ENCODE data around the gene ABHD13.

ABHD13 gene

DNA sequence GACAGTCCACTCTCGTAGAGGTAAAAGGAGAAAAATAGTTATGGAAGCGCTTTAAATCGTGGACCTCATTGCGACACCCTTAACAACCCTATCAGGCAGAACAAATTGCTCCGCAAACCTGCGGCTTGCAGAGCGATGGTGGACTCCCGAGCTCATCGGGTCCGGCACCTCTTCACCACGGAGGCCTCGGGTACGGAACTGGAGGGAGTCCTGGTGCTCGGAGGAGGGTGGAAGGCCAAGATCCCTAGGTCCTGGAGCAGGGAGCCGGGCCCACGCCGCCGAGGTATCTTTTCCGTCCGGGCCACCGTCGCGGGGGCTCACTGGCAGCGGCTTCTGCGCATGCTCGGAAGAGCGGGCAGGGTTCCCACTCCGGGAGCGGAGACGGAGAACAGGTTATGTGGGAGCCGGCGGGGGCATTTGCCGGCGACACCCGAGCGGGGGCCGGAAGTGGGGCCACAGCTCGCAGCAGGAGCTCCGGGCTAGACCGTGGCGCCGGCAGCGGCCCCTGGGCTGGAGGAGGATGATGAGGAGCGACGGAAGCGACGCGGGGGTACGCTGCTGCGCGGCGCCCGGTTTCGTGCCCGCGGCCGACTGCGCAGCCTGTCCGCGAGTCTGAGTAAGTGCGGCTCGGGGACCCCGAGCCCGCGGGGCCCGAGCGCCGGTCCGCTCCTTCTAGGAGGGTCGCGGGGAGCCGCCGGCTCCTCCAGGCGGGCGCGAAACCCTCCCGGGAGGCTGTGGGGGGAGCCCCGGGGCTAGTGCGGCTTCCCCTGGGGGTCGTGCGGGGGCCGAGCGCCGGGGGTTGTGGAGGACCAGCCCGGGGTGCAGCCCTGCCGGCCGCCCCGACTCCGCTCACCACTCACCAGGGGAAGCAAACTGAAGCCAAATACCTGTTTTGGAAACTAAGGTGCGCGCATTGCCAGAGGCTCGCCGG lies at the start of gene ABHD13:
ABHD13 (plus strand) TSS at position 349 of the 931 bp plus-strand sequence. CDS start 10,827 bp downstream, outside the sequence.
- peak; percentile 95 for DNase-seq
- Mint-ChIP-seq H3K27ac (peak within 1 kb of the TSS; percentile 97), H3K9me3 (no peaks in the 10 kb centered on the region), H3K4me1 (ENCODE audit: low read depth) (peaks cover 58% of the 10 kb centered on the region), H3K36me3 (ENCODE audit: low read depth) (peaks cover 35% of the 10 kb centered on the region), H3K27me3 (no peaks in the 10 kb centered on the region), H3K4me3 (peak within 1 kb of the TSS; percentile 90)

DNA sequence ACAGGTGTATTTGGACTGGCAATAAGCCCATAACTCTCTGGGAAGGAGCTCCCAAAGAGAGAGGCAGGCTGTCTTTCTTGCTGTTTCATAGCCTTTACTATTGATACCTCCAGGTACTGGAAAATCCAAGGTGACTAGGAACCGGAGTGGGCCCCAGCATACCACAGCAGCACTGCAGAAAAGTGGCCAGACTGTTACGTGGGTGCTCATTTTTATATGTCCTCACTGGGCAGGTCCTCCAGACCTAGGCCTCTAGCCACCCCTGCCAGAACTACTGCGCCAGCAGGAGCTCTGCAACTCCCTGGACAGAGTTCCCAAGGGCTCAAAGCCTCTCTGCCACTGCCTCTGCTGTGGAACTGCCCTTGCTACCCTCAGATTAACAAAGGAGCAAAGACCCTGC lies 49.3 kb upstream of the ABHD13 start:
- no peak for DNase-seq
- Mint-ChIP-seq H3K27me3 (peaks cover 24% of the 10 kb centered on the region), H3K4me3 (no peak overlapping the region), H3K9me3 (peaks cover 29% of the 10 kb centered on the region), H3K36me3 (ENCODE audit: low read depth) (no peaks in the 10 kb centered on the region), H3K27ac (no peak overlapping the region), H3K4me1 (ENCODE audit: low read depth) (no peaks in the 10 kb centered on the region)

DNA sequence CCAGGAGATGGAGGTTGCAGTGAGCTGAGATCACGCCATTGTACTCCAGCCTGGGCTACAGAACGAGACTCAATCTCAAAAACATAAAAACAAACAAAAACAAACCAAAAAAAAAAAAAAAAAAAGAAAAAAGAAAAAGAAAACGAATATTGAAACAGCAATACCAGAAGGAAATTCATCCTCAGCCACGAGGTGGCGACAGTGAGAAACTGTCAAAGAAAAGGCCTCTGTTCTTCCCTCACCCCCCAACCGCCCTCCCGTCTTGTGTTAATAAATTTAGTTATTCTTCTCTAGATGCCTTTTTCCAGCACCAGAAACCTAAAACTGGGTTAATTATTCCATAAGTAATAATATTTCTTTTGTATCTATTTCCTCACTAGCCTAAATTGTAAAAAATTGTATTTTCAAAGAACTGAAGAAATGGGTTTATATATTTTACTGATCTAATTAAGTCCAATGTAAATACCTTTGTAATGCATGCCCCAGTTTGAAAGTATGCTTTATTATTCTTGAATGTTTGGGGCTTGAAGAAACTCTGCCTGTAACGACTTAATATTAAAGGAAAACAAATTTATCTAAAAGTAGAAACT lies 41.4 kb upstream of the ABHD13 start:
- no peaks in the 10 kb centered on the region for H3K4me1 Mint-ChIP-seq (ENCODE audit: low read depth)

DNA sequence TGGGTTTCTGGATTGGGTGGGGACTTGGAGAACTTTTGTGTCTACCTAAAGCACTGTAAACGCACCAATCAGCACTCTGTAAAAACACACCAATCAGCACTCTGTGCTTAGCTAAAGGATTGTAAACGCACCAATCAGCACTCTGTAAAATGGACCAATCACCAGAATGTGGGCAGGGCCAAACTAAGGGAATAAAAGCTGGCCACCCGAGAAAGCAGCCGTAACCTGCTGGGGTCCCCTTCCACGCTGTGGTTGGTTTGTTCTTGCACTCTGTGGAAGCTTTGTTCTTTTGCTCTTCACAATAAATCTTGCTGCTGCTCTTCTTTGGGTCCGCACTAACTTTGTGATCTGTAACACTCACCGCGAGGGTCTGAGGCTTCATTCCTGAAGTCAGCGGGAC lies 40.1 kb upstream of the ABHD13 start:
- DNase-seq, result no peak
- Mint-ChIP-seq H3K9me3 (peaks cover 5% of the 10 kb centered on the region), H3K27ac (no peak overlapping the region), H3K36me3 (ENCODE audit: low read depth) (no peaks in the 10 kb centered on the region), H3K4me1 (ENCODE audit: low read depth) (no peaks in the 10 kb centered on the region), H3K4me3 (no peak overlapping the region), H3K27me3 (peaks cover 2% of the 10 kb centered on the region)

More for the DNA sequence above, 41.4 kb upstream of the ABHD13 start:
- DNase-seq, result peak; percentile 62
- Mint-ChIP-seq H3K27me3 (peaks cover 9% of the 10 kb centered on the region), H3K4me3 (no peak overlapping the region), H3K36me3 (ENCODE audit: low read depth) (no peaks in the 10 kb centered on the region), H3K9me3 (peaks cover 10% of the 10 kb centered on the region), H3K27ac (no peak overlapping the region)

DNA sequence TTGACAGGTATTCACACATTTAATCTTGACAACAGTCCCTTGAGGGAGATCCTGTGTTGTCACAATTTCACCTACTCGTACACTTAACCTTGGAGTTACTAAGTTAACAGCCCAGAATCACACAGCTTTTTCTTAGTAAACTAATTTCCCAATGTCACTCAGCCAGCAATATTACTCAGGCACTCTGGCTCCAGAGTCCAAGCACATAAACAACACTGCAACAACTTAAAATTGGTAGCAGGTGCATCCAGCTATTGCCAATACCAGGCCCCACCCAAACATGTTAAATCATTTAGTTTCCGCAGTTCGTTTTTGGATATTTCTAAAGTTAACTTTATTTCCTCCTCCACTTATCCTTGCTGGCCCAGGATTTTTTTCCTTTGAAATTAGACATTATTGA lies 35.5 kb upstream of the ABHD13 start:
- no peaks in the 10 kb centered on the region for H3K9me3 Mint-ChIP-seq
- H3K4me1 Mint-ChIP-seq (ENCODE audit: low read depth), result no peaks in the 10 kb centered on the region
- H3K36me3 Mint-ChIP-seq (ENCODE audit: low read depth), result no peaks in the 10 kb centered on the region
- H3K4me3 Mint-ChIP-seq, result no peak overlapping the region
- no peak for DNase-seq
- H3K27ac Mint-ChIP-seq, result no peak overlapping the region
- no peaks in the 10 kb centered on the region for H3K27me3 Mint-ChIP-seq

DNA sequence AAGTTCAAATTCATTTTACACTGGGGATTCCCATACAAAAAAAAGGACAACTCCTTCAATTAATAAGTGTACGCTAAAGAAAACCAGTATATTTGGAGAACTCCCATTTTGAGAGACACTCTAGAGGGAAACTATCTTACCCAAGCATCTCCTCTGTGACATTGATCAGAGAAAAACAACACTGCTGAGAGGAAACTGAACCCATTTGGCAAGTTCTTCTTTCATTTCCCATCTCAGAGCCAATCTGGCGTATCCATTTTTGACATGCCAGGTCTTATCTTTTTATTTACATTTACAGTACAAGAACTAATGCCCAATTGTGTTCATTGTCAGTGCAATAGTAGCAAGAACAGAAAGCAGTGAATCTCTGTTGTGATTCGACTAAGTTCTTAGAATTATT lies 33.0 kb upstream of the ABHD13 start:
- H3K4me1 Mint-ChIP-seq (ENCODE audit: low read depth), result no peaks in the 10 kb centered on the region
- H3K9me3 Mint-ChIP-seq, result no peaks in the 10 kb centered on the region
- peaks cover 13% of the 10 kb centered on the region for H3K27me3 Mint-ChIP-seq
- no peaks in the 10 kb centered on the region for H3K36me3 Mint-ChIP-seq (ENCODE audit: low read depth)
- no peak overlapping the region for H3K27ac Mint-ChIP-seq
- H3K4me3 Mint-ChIP-seq, result no peak overlapping the region
- DNase-seq, result no peak

DNA sequence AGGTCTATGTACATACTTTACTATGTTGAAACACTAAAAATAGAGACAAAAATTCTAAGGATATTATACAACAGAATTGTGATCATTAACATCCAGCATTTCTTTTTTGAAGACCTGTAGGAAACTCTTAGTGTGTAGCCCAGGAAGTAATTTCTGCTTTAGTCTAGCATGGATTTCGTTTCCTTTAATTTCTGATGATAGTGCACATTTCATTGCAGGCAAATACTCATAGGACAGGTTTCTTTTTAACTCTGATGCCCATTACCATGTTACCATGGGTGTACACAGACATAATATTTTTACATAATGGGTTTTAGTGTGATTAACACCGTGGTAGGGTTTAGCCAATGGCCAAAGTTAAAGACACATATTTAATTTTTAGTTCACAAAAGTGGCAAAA lies 29.9 kb upstream of the ABHD13 start:
- no peak for DNase-seq
- Mint-ChIP-seq H3K4me3 (no peak overlapping the region), H3K36me3 (ENCODE audit: low read depth) (no peaks in the 10 kb centered on the region), H3K27ac (no peak overlapping the region), H3K27me3 (peaks cover 24% of the 10 kb centered on the region), H3K4me1 (ENCODE audit: low read depth) (no peaks in the 10 kb centered on the region), H3K9me3 (peaks cover 3% of the 10 kb centered on the region)

DNA sequence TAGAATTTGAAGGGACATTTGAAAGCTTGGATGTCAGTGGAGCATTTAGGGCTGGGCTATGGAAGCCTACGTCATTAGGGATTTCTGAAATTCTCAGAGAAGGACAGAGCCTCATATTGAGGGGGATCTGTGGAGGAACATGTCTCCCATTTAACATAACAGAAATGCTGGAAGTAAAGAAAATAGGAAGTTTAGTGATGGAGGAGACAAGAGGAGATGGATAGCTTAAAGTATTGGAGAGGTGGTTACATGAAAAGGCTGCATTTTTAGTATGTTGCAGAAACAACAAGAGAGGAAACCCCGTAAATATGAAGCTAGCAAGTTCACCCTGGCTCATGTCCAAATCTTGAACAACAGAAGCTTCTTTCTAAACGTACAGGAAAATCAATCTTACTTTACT lies 27.3 kb upstream of the ABHD13 start:
- no peak for DNase-seq
- Mint-ChIP-seq H3K27ac (no peak overlapping the region), H3K27me3 (peaks cover 24% of the 10 kb centered on the region), H3K36me3 (ENCODE audit: low read depth) (no peaks in the 10 kb centered on the region), H3K4me1 (ENCODE audit: low read depth) (no peaks in the 10 kb centered on the region), H3K4me3 (no peak overlapping the region), H3K9me3 (peaks cover 20% of the 10 kb centered on the region)

DNA sequence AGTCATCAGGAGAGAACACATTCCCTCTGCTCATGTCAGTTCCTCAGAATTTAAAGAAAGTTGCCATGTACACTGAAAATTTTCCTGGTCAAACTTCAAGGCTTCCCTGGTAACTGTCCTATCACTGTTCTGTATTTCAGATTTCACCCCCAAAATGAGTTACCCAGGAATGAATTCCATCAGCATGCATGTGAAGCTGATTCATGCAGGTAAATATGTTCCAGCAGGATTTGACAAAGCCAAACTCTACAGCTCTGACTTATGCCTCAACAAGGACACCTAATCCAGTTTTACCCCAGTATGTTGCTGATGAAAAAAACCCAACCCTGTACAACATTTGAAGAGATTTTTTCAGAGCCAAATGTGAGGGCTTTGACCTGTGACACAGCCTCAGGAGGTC lies 24.4 kb upstream of the ABHD13 start:
- no peak for DNase-seq
- Mint-ChIP-seq H3K4me3 (no peak overlapping the region), H3K27ac (no peak overlapping the region), H3K36me3 (ENCODE audit: low read depth) (no peaks in the 10 kb centered on the region), H3K4me1 (ENCODE audit: low read depth) (no peaks in the 10 kb centered on the region), H3K27me3 (peaks cover 36% of the 10 kb centered on the region), H3K9me3 (peaks cover 23% of the 10 kb centered on the region)

DNA sequence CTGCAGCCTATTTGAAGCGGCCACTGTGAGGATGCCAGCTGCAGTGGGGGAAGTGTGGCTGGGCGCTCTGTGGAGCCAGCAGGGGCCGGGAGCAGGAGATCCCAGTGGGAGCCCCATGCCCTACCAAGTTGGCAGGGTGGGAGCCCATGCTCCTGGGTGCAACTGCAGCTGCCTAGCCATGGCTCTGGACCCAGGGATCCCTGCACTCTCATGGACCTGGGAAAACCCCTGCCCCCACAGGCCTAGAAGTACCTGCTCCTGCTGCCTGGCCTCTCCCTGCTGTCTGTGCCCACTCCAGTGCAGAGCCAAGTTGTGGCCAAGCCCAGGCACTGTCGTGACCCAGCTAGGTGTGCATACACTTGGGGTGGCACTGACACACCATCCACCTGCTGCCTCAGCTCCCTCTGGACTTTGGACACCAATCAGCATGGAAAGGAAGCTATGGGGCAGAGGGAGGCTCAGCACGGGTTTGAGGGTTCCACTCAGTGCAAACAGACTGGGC lies 23.7 kb upstream of the ABHD13 start:
- H3K27ac Mint-ChIP-seq, result no peak overlapping the region
- peaks cover 23% of the 10 kb centered on the region for H3K9me3 Mint-ChIP-seq
- H3K36me3 Mint-ChIP-seq (ENCODE audit: low read depth), result no peaks in the 10 kb centered on the region
- DNase-seq, result no peak
- no peak overlapping the region for H3K4me3 Mint-ChIP-seq
- no peaks in the 10 kb centered on the region for H3K4me1 Mint-ChIP-seq (ENCODE audit: low read depth)
- H3K27me3 Mint-ChIP-seq, result peaks cover 38% of the 10 kb centered on the region

DNA sequence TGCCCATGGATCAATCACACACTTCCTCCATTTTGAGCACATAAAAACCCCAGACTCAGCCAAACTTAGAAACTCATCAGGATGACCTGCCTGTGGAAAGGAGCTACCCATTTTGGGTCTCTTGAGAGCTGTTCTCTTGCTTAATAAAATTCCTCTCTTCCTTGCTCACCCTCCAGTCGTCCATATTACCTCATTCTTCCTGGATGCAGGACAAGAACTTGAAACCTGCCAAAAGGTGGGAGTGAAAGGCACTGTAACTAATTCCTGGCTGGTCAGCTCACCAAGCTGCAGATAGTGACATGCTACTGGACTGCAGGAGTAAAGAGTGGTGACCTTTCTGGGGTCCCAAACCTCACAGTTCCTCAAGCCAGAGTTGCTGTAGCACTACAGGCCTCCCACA lies 23.0 kb upstream of the ABHD13 start:
- H3K27ac Mint-ChIP-seq, result no peak overlapping the region
- peaks cover 23% of the 10 kb centered on the region for H3K9me3 Mint-ChIP-seq
- no peaks in the 10 kb centered on the region for H3K4me1 Mint-ChIP-seq (ENCODE audit: low read depth)
- H3K4me3 Mint-ChIP-seq, result no peak overlapping the region
- no peaks in the 10 kb centered on the region for H3K36me3 Mint-ChIP-seq (ENCODE audit: low read depth)
- no peak for DNase-seq
- peaks cover 38% of the 10 kb centered on the region for H3K27me3 Mint-ChIP-seq

DNA sequence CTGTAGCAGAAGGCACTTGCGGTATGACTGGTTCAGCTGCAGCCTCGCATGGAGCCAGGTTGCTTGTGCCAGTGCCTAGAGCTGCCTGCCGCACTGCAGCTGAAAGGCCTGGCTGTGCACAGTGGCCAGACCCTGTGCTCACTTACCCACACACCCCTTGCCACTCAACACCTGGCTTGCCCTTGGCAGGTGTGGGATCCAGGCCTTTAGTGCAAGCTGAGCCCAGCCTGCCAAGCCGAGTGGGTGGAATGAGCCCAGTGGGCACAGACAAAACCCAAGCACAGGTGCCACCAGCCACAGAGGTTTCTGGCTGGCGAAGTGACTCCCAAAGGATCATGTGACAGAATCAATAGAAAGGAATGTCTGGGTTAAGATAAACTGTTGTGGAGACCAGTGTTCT lies 22.3 kb upstream of the ABHD13 start:
- Mint-ChIP-seq H3K36me3 (ENCODE audit: low read depth) (no peaks in the 10 kb centered on the region), H3K27ac (no peak overlapping the region), H3K4me3 (no peak overlapping the region), H3K27me3 (peaks cover 32% of the 10 kb centered on the region), H3K9me3 (peaks cover 19% of the 10 kb centered on the region), H3K4me1 (ENCODE audit: low read depth) (peaks cover 2% of the 10 kb centered on the region)
- no peak for DNase-seq

DNA sequence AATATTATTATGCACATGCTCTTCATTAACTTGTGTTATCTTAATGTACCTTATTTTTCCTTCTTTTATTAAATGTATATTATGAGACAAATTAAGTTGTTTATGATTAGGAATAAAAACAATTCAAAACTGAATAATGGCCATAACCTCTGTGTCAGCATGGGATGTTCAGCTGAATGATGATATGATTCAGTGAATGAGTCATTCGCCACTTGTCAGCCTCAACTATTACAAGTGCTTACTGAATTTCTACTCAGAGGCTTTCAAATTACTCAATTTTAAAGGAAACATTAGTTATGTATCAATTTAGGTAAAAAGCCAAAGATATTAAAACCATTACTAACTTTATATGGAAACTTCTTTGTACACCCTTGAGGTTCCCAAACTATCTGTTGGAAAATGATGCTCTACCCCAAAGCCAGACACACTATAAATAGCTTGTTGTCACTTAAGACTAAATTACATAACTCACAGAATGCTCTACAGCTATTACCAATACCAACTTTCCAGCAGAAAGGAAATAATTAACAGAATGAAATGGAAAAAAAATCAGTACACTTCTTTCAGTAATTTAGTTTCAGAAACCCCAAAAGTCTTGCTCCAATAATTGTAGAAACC lies 17.3 kb upstream of the ABHD13 start:
- Mint-ChIP-seq H3K27ac (peak overlapping the region; percentile 63), H3K9me3 (peaks cover 3% of the 10 kb centered on the region), H3K36me3 (ENCODE audit: low read depth) (no peaks in the 10 kb centered on the region), H3K4me3 (no peak overlapping the region), H3K27me3 (peaks cover 48% of the 10 kb centered on the region), H3K4me1 (ENCODE audit: low read depth) (peaks cover 16% of the 10 kb centered on the region)
- DNase-seq, result no peak

DNA sequence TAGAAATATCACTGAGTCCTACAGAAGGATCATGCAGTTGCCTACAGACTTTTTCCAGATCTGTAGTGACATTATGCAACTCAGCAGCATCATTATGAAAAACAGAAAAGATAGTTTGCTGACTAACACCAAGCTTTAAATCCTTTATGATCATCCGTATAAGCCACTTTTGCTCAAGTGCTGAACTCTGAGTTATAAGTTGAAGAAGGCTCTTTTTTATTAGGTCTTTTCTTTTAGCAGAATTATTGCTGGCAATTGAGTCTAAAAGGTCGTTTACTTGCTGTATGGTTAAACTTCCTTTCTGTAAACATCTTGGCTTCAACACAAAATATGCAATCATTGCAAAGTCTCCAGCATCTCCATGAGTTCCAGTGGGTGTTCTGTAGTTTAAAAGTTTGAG lies 7.6 kb upstream of the ABHD13 start:
- Mint-ChIP-seq H3K27me3 (no peaks in the 10 kb centered on the region), H3K27ac (no peak overlapping the region), H3K4me3 (no peak overlapping the region), H3K4me1 (ENCODE audit: low read depth) (peaks cover 13% of the 10 kb centered on the region), H3K36me3 (ENCODE audit: low read depth) (peaks cover 61% of the 10 kb centered on the region), H3K9me3 (peaks cover 24% of the 10 kb centered on the region)
- DNase-seq, result no peak

DNA sequence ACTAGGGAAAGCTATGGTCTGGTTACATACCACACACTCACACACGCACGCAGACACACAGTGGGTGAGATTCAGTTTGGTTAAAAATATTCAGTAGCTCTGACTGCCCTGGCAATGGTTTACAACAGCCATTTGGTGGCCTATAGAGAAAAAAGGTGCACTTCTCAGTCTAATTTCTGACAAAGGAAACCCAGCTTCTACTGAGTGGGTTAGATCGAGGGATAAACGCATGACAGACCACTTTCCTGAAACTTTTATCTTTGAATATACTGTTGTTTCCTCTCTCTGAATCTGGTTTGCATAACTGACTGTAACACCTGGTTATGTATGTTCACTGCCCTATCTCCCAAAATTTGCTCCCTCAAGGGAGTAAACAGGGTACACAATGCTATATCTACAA lies 5.3 kb upstream of the ABHD13 start:
- peaks cover 24% of the 10 kb centered on the region for H3K9me3 Mint-ChIP-seq
- H3K4me3 Mint-ChIP-seq, result no peak overlapping the region
- no peak overlapping the region for H3K27ac Mint-ChIP-seq
- H3K36me3 Mint-ChIP-seq (ENCODE audit: low read depth), result peaks cover 67% of the 10 kb centered on the region
- no peaks in the 10 kb centered on the region for H3K27me3 Mint-ChIP-seq
- peaks cover 29% of the 10 kb centered on the region for H3K4me1 Mint-ChIP-seq (ENCODE audit: low read depth)
- DNase-seq, result no peak
